Stimulated activated CD4-positive, alpha-beta T cell treated with anti-CD3 and anti-CD28 coated beads, Interleukin-4, amount 100 ng/mL, for 4 hours (primary cell): ENCODE data around the gene NRP2.

Experiments
- DNase-seq, 2 experiments: peaks; one replicate each; pipeline ENCODE4 v3.0.0-alpha.2; 2020

Gene NRP2

GRCh38 chr2:205734436-205735037 lies 52.2 kb downstream of the NRP2 start:
- no peak for DNase-seq

DNA sequence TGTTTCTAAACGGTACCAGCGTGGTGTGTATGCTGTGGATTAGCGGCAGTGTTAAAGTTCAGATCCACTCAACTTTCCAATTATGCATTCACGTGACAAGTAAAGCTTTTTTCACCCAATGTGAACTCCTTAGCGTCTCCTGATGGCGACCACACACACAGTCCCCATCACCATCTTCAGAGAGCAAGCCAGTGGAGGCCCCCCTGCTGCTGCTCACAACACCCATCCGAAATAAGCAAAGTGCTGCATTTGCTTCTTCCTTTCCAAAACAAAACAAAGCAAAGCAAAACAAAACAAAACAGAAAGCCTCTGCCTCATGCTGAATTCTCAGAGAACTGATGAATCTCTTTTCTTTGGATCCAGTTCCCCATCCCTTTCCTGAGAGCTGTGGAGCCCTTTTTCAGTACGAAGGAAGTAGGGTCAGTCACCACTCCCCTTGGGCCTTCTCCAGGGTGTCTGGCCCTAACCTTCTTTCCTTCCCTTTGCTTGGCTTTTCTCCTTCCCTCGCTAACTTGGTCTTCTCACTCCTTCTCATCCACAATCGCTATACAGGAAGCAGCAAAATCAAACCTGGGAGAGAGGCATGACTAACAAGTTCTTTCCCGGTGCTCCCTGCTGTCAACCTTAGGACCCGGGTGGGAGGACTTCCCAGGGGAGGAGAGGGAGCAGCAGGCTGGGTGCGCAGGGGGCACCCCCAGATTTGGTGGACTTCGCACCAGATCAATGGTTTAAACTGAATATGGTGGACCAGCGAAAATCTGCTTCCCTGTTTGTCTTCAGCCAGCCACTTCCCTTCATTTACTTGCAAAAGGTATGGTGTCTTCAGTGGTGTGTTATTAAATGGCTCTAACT lies 56.0 kb downstream of the NRP2 start:
- DNase-seq: no peak

DNA sequence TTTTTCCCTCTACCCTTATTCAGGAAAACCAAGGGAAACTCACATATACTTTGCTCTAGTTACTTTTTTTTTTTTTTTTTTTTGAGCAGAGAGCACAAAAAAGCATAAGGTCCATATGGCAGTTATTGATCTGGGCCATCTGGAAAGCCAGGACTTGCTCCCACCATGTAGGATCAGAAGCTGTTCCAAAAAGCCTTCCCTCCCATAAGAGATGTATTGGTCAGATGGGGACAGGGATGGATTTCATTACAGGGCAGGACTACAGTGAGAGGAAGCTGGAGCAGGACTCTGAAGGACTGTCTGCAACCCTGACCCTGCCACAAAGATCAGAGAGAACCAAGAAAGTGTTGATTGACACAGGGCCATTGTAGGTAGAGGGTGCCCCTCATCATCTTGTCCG lies 57.3 kb downstream of the NRP2 start:
- DNase-seq: no peak

DNA sequence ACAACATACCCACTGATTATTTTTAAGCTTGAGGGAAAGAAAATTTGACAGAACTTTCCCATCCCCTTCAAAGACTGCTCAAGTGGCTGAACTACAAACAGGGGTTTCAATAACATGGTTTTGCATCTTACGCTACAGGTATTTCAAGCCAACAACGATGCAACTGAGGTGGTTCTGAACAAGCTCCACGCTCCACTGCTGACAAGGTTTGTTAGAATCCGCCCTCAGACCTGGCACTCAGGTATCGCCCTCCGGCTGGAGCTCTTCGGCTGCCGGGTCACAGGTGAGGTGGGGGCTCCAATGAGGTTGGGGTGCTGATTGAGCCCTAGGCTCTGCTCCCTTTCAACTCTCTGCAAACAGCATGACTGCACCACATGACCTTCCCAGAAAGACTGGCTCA lies 58.1 kb downstream of the NRP2 start:
- no peak for DNase-seq

DNA sequence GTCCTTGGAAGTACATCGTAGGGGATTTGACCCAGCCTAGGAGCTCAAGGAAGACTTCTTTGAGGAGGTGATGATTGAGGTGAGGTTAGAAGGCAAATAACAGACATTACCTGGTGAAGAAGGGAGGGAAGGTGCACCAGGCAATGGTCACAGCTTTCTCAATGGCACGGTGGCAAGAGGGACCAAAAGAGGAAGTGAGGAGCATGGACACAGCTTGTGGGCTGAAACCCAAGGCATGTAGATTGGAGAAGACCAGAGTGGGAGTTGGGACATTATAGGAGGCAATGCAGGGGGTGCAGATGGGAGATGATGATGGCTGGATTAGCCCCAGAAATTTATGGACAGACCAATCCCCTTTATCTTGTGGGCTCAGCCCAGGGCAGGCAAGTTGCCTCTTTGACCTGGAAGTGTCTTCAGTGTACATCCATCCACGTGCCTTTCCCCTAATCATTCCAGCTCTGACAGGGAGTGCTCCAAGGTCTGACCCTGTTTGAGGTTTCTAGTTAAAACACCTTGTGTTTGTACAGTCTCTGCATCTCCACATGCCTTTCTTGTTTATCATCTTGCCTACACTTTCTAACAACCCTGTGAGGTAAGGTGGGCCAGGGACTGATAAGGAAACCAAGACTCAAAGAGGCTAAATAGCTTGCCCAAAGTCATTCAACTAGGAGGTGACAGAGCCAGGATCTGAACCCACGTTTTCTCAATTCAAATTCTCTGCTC lies 59.1 kb downstream of the NRP2 start:
- no peak for DNase-seq

DNA sequence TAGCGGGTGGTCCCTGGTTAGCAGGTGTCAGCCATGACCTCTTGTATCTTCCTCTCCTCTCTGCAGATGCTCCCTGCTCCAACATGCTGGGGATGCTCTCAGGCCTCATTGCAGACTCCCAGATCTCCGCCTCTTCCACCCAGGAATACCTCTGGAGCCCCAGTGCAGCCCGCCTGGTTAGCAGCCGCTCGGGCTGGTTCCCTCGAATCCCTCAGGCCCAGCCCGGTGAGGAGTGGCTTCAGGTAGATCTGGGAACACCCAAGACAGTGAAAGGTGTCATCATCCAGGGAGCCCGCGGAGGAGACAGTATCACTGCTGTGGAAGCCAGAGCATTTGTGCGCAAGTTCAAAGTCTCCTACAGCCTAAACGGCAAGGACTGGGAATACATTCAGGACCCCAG lies 60.8 kb downstream of the NRP2 start:
- no peak for DNase-seq

GRCh38 chr2:205744074-205744591 lies 61.8 kb downstream of the NRP2 start:
- no peak for DNase-seq

GRCh38 chr2:205745661-205746419 lies 63.5 kb downstream of the NRP2 start:
- no peak for DNase-seq

DNA sequence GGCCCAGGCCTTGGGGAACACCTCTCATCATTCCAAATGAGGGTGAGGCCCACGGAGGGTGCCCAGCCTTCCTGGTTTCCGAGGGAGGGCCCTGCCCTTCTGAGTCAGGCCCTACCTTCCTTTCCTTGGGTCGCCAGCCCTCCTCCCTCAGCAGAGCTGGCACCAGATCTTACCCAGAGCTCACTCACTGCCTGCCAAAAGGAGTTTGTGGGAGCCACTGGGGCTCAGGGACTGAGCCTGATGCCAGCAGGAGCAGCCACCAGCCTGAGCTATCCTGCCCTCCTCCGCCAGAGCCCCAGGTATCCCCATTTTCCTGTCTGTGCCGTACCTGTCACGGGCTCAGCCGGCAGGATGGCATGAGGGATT lies 64.1 kb downstream of the NRP2 start:
- DNase-seq: no peak

DNA sequence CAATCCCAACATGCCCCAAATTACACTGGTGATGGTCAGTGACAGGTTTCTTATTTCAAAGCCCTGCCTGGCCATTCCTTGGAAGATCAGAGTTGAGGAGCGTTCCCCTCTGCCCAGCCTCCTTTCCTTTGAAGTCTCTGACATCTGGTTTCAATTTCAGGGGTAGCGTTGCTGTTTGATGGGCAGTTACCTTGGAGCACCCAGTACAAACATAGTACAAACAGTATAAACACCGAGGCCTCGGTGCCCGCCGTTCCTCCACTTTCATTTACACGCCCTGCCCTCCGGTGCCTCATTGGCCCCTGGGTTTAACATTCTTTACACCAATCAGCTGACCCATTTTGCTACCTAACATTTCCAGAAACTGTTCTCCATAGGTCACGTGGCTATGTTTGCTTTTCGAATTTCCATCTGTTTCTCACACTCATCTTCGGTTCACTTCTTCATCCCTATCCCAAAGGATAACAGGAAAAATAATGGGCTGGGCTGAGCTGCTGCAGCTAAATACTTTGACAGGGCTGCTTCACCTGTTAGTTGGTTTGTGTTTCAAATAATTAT lies 65.6 kb downstream of the NRP2 start:
- no peak for DNase-seq

- DNase-seq: no peak
Observed at GRCh38 chr2:205748639-205749038, 66.3 kb downstream of the NRP2 start.

DNA sequence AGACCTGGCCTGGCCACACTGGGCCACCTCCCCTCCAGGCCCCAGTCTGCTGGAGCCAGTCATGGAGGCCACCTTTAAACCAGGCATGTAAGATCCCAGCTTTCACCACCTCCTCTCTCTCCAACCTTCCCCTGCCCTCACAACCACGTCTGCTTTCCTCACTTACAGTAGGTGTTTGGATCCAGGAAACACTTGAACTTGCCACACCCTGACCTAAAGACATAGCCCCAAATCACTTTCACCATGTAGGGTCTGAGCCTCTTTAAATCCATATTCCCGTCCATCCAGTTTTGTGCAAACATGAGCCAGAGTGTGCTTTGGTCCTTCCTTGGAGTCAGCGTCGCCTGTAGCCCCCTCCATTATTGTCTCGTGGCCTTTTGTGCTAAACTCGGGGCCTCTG lies 66.8 kb downstream of the NRP2 start:
- no peak for DNase-seq

DNA sequence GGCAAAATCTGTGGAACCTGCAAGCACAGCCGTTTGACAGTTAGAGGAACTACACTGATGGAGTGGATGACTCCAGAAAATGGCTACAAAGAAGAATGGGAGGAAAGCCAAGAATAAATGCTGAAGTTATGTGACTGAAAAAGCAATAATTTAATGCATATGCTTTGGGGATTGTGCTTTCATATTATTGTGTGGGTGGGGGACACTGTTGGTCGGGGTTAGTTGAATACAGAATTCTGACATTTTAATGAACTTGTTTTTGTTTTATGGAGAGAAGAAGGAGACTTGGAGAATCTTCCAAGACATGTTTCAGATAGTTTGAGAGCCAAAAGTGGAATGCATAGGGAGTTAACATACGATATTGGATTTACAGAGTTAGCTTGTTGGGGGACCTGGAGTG lies 68.5 kb downstream of the NRP2 start:
- DNase-seq: no peak

DNA sequence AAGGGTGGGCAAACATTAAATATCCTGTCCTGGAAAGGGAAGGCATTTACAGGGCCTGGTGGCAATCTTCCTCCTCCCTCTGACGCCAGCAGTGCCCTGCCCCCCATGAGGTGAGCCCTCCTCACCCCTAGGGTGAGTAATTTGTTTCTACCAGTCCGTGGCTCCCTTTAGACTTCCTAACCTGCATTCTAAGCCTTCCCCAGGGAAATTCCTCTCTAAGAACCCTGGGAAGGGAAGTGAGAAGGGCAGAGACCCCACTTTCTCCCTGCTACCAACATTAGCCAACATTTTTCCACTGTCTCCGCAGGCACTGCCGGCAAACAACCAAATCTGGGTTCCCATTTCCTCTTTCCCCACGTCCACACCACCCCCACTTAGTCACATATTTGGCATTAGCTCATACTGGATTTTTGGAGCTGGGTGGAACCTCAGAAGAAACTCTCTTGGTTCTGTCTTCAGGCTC lies 69.3 kb downstream of the NRP2 start:
- DNase-seq: no peak

DNA sequence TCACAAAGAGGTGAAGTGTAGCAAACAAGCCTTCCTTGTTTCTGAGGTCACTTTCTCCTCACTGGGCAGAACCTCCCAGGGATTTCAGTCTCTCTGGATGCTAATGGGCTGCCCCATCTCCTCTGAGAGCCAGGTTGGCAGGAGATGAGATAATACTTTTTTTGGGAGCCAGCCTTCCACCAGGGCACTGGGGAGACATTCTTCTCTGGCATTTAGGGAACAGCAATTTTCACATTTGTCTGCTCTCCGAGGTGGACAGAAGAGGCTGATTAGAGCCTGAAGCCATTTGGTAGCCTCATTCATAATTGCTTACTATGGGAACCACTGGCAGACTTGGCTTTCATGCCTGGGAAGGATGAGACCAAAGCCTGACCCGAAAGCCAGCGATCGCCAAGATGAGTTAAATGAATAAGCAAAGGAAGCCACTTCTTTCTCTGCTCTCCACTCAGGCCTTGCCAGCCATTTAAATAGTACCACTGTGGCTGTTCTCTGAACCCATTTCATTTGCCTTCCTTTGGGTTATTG lies 70.1 kb downstream of the NRP2 start:
- no peak for DNase-seq

GRCh38 chr2:205752924-205753323 lies 70.6 kb downstream of the NRP2 start:
- DNase-seq: no peak

DNA sequence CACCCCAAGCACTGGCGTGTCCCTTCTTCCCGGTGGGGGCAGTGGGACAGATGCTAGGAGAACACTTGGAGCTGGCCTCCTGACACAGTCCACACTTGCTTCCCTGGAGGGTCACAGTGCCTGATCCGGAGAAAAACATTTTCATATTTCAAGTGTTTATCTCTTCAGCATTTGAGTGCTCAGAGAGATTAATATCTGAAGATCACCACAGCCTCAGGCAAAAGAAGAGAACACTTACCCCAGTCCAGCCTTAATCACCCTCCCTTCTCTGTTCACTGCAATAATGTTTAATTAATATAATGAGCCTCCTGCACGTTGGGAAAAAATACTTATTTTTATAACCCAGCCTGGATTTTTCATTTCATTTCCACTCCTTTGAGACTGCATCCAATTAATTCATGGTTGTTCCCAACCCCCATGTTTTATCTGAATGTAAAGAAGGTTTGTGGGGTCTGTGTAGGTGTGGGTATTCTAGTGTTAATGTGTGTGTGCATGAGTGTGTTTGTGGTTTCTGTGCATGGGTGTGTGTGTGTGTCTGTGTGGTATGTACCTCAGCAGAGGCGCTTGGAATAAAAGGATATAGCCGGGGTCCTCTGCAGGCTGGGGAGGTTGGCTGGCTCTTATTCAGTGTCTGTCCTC lies 72.1 kb downstream of the NRP2 start:
- DNase-seq: no peak

GRCh38 chr2:205754924-205755321 lies 72.6 kb downstream of the NRP2 start:
- DNase-seq: no peak

- DNase-seq: no peak
Observed at GRCh38 chr2:205755923-205756322, 73.6 kb downstream of the NRP2 start.

- DNase-seq: no peak
Observed at GRCh38 chr2:205757271-205757670, 75.0 kb downstream of the NRP2 start.

- DNase-seq: no peak
Observed at GRCh38 chr2:205758051-205758450, 75.8 kb downstream of the NRP2 start.

DNA sequence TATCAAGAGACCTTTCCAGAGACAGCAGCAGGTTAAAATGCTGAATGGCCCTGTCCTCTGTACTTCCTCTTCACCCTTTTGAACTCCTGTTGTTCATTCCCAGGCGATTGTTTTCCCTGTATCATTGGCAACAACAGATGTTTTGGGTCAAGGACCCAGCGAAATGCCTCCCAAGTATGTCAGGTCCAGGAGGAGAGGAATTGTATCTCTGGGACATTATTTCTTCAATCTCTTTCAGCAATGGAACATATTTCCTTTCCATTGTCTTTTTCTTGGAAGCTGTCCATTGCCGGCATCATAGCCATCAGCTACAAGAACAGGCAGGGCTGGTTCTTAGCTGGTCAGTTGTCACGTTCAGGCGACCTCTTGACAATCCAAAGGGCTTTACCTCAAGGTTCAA lies 76.2 kb downstream of the NRP2 start:
- DNase-seq: no peak
